Activated CD4-positive, alpha-beta T cell treated with anti-CD3 and anti-CD28 coated beads for 36 hours (primary cell): ENCODE results near the gene TFEB. TPM values are rescaled to one million over a fixed set of nuclear protein-coding genes. Genes with fewer than 3 reads are reported as not detected.

Experiments
- ATAC-seq: fragments of 200-7000 bp; cut with Tn5 transposase; one replicate; pipeline ENCODE4 v1.10.0; 2021; ENCODE audit warnings: mild to moderate bottlenecking, moderate library complexity
- CTCF ChIA-PET: fragments of 350-600 bp; sonication (Branson Sonifier 250); formaldehyde crosslinking; loops from one replicate; lab custom pipeline; 2021; ENCODE audit warnings: antibody characterized with exemption; lab: Charles Lee
- POLR2A ChIA-PET: fragments of 350-600 bp; sonication (Branson Sonifier 250); formaldehyde crosslinking; loops from one replicate; lab custom pipeline; 2021; ENCODE audit warnings: antibody characterized with exemption, inconsistent platforms; lab: Charles Lee
- DNase-seq: peaks from one replicate; pipeline ENCODE4 v3.0.0-alpha.2; 2020
- H3K27ac Mint-ChIP-seq: one replicate; pipeline ENCODE4 v1.8.0; 2021; ENCODE audit warnings: mixed read lengths
- H3K27me3 Mint-ChIP-seq: one replicate; pipeline ENCODE4 v1.8.0; 2021; ENCODE audit warnings: mixed read lengths
- H3K36me3 Mint-ChIP-seq: one replicate; pipeline ENCODE4 v1.8.0; 2021; ENCODE audit warnings: low read depth, mixed read lengths
- H3K4me1 Mint-ChIP-seq: one replicate; pipeline ENCODE4 v1.8.0; 2021; ENCODE audit warnings: mixed read lengths
- H3K4me3 Mint-ChIP-seq: one replicate; pipeline ENCODE4 v1.8.0; 2021; ENCODE audit warnings: mild to moderate bottlenecking, moderate library complexity, mixed read lengths
- H3K9me3 Mint-ChIP-seq: one replicate; pipeline ENCODE4 v1.8.0; 2021; ENCODE audit warnings: low read depth, mixed read lengths
- intact Hi-C, 2 experiments: fragments of 100-400 bp; cut with DNase I in 1 of 2; cut with micrococcal nuclease in 1 of 2; formaldehyde crosslinking; loops; one replicate each; pipeline versions ENCODE4 v1.14.2 to v1.15.1; 2022 to 2024; cut with DNase I, micrococcal nuclease
- total RNA-seq, 2 experiments: library from RNA; stranded (reverse); gene quantifications; one replicate each; pipeline ENCODE4 v1.2.3, GENCODE V29; 2021

TFEB gene
- total RNA-seq, 2 experiments from 2014 or later = 8.5 to 9.2 TPM

DNA sequence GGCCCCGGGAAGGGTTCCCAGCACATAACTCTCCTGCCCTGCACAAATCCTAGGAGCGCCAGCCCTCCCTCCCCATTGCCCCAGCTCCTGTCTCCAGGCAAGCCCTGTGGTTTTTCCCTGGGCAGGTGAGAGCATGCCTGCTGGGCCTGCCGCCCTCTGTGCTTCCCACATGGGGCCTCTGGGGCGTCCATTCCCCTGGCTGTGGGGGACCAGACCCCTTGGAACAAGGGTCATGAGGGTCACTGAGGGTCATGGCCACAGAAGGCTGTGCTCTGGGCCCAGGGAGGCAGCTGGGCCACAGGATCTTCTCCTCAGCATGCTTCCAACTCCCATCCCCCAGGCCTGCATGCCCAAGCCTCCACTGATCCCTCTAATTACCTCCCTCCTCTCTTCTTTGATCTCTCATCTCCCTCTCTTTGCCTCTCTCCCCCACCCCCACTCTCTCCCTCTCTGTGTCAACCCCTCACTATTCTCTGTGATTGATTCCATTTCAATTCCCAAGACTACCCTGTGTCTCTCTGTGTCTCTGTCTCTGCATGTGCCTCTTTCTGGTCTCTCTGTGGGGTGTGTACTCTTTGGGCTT, 91.0 kb downstream of the TFEB start:
- ATAC-seq (no peak), DNase-seq (no peak)
- Mint-ChIP-seq H3K36me3 (no peaks in the 10 kb centered on the region), H3K4me3 (no peak overlapping the region), H3K4me1 (no peaks in the 10 kb centered on the region), H3K9me3 (no peaks in the 10 kb centered on the region), H3K27ac (no peak overlapping the region), H3K27me3 (peaks cover 23% of the 10 kb centered on the region)
- POLR2A ChIA-PET = no interaction called here
- CTCF ChIA-PET = no interaction called here
- intact Hi-C loops = no loop called here

GRCh38 chr6:41643899-41644269, 91.5 kb downstream of the TFEB start:
- Mint-ChIP-seq H3K4me3 (no peak overlapping the region), H3K4me1 (no peaks in the 10 kb centered on the region), H3K36me3 (no peaks in the 10 kb centered on the region), H3K27me3 (peaks cover 28% of the 10 kb centered on the region), H3K9me3 (no peaks in the 10 kb centered on the region), H3K27ac (no peak overlapping the region)
- intact Hi-C loops = no loop called here
- no peak for ATAC-seq
- CTCF ChIA-PET = no interaction called here
- DNase-seq = no peak
- POLR2A ChIA-PET = no interaction called here

DNA sequence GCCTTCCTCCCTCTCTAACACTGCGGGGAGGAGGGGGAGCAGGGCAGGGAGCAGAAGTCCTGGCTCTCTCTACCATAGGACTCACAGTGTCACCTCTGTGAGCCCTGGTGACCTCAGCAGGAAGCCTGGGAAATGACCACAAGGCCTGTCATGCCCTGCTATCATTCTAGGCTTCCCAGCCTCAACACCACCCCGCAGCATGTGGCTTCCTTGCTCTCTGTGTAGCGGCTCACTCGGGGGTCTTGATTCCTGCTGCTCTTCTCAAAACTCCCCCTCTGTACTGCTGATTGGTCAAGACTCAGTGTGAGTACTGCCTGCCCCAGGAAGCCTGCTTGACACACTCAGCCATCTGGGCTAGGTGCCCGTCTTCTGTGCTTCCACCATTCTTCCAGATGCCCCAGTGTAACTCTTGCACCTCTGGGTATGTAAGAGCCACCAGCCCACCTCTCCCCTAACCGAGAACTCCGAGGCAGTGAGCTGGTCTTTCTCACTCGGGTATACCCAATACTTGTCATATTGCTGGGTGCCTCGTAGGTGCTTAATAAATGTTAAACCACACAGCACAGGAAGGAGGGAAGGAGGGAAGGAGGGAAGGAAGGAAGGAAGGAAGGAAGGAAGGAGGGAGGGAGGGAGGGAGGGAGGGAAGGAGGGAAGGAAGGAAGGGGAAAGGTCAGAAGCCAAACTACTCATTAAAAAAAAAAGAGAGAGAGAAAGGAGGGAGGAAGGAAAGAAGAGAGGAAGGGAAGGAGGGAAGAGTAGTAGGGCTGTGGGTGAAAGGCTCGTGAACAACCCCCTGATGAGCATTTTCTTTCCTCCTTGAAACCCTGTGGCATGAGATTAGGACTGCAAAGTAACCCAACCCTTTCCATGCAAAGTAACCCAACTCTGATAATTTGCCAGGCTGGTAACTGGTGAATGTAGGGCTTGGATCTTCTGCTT, 92.2 kb downstream of the TFEB start:
- intact Hi-C loops = no loop called here
- no peak for ATAC-seq
- no peaks in the 10 kb centered on the region for H3K9me3 Mint-ChIP-seq
- H3K4me1 Mint-ChIP-seq = no peaks in the 10 kb centered on the region
- no peak for DNase-seq
- CTCF ChIA-PET = no interaction called here
- no peak overlapping the region for H3K27ac Mint-ChIP-seq
- no peaks in the 10 kb centered on the region for H3K36me3 Mint-ChIP-seq
- POLR2A ChIA-PET = no interaction called here
- no peak overlapping the region for H3K4me3 Mint-ChIP-seq
- peaks cover 32% of the 10 kb centered on the region for H3K27me3 Mint-ChIP-seq

- Mint-ChIP-seq H3K27ac (no peak overlapping the region), H3K4me1 (peaks cover 6% of the 10 kb centered on the region), H3K4me3 (no peak overlapping the region), H3K27me3 (peaks cover 37% of the 10 kb centered on the region), H3K36me3 (no peaks in the 10 kb centered on the region), H3K9me3 (no peaks in the 10 kb centered on the region)
- ChIA-PET POLR2A (no interaction called here), CTCF (no interaction called here)
- no peak for ATAC-seq
- intact Hi-C loops = no loop called here
- DNase-seq = no peak
These were observed 93.1 kb downstream of the TFEB start for GRCh38 chr6:41642090-41642959.

DNA sequence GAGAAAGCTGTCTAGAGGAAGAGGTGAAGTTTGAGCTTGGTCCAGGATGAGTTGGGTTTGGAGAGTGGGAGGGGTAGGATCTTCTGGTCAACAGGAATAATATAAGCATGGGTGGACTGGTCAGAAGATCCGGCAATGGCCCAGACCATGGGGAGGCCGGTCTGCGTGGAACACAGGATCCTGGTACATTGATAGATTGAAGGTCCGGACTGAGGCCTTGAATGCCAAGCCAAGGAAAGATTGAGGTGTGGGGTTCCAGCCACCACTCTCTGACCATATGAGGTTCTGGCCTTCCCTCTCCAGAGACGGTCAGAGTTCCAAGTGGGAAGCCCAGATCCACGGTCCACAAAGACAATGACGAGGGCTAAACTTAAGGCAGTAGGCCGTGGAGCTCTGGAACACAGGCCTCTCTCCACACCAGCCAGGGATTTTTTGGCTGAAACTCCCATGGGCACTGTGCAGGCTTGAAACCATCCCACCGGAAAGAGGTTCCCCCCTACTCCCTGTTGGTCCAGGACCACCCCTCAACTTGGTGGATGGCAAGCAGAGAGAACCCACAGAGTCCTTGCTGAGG, 94.0 kb downstream of the TFEB start:
- H3K27ac Mint-ChIP-seq = no peak overlapping the region
- POLR2A ChIA-PET = no interaction called here

GRCh38 chr6:41640426-41640825, 95.0 kb downstream of the TFEB start:
- H3K9me3 Mint-ChIP-seq = no peaks in the 10 kb centered on the region

More for the DNA sequence above, 94.0 kb downstream of the TFEB start:
- H3K9me3 Mint-ChIP-seq = no peaks in the 10 kb centered on the region
- peaks cover 40% of the 10 kb centered on the region for H3K27me3 Mint-ChIP-seq
- no peaks in the 10 kb centered on the region for H3K36me3 Mint-ChIP-seq
- ATAC-seq (no peak), DNase-seq (no peak)
- peaks cover 6% of the 10 kb centered on the region for H3K4me1 Mint-ChIP-seq
- CTCF ChIA-PET = no interaction called here
- intact Hi-C loops = no loop called here
- no peak overlapping the region for H3K4me3 Mint-ChIP-seq

GRCh38 chr6:41639809-41640371, 95.5 kb downstream of the TFEB start:
- Mint-ChIP-seq H3K4me3 (no peak overlapping the region), H3K27ac (no peak overlapping the region), H3K4me1 (peaks cover 6% of the 10 kb centered on the region), H3K36me3 (no peaks in the 10 kb centered on the region), H3K9me3 (no peaks in the 10 kb centered on the region), H3K27me3 (peaks cover 43% of the 10 kb centered on the region)
- intact Hi-C loops = no loop called here
- ChIA-PET POLR2A (no interaction called here), CTCF (interaction anchor here (0.7 kb wide), 1 partner anchor 25 kb away, joined by 4 read pairs; no protein-coding TSS in a partner anchor)
- ATAC-seq = no peak
- DNase-seq = no peak

More at GRCh38 chr6:41640426-41640825, 95.0 kb downstream of the TFEB start:
- Mint-ChIP-seq H3K36me3 (no peaks in the 10 kb centered on the region), H3K4me3 (no peak overlapping the region), H3K27me3 (peaks cover 42% of the 10 kb centered on the region), H3K4me1 (peaks cover 6% of the 10 kb centered on the region), H3K27ac (no peak overlapping the region)
- ChIA-PET POLR2A (no interaction called here), CTCF (interaction anchor here (0.7 kb wide), 1 partner anchor 25 kb away, joined by 4 read pairs; no protein-coding TSS in a partner anchor)
- DNase-seq (no peak), ATAC-seq (no peak)
- intact Hi-C loops = no loop called here

- Mint-ChIP-seq H3K4me3 (no peak overlapping the region), H3K27ac (no peak overlapping the region), H3K4me1 (peaks cover 6% of the 10 kb centered on the region), H3K9me3 (no peaks in the 10 kb centered on the region), H3K36me3 (no peaks in the 10 kb centered on the region), H3K27me3 (peaks cover 43% of the 10 kb centered on the region)
- ATAC-seq (no peak), DNase-seq (no peak)
- ChIA-PET POLR2A (no interaction called here), CTCF (no interaction called here)
- intact Hi-C loops = no loop called here
These were observed 96.2 kb downstream of the TFEB start for GRCh38 chr6:41638935-41639808.

GRCh38 chr6:41638002-41638934, 97.1 kb downstream of the TFEB start, which contains the start of gene MDFI:
TSS of gene MDFI (plus strand) at chr6:41638468. CDS start at chr6:41638750, 282 bp downstream.
- H3K27me3 Mint-ChIP-seq = peaks cover 43% of the 10 kb centered on the region
- CTCF ChIA-PET = no interaction called here
- peak within 1 kb of the TSS; percentile 13 for H3K4me3 Mint-ChIP-seq
- POLR2A ChIA-PET = interaction anchor here (0.6 kb wide), 1 partner anchor 150 kb away, joined by 3 read pairs; no protein-coding TSS in a partner anchor
- no peak within 1 kb of the TSS for H3K27ac Mint-ChIP-seq
- H3K9me3 Mint-ChIP-seq = no peaks in the 10 kb centered on the region
- DNase-seq (no peak), ATAC-seq (no peak)
- no peaks in the 10 kb centered on the region for H3K36me3 Mint-ChIP-seq
- intact Hi-C loops = no loop called here
- peaks cover 6% of the 10 kb centered on the region for H3K4me1 Mint-ChIP-seq
